GM21529 (cell line): Measurements from ENCODE around the gene CXXC4.

Experiments used
- ATAC-seq: cut with Tn5 transposase; IDR thresholded peaks from one replicate; pipeline ENCODE4 v1.9.1; 2021; ENCODE audit not compliant: unreplicated experiment

The CXXC4 gene

DNA sequence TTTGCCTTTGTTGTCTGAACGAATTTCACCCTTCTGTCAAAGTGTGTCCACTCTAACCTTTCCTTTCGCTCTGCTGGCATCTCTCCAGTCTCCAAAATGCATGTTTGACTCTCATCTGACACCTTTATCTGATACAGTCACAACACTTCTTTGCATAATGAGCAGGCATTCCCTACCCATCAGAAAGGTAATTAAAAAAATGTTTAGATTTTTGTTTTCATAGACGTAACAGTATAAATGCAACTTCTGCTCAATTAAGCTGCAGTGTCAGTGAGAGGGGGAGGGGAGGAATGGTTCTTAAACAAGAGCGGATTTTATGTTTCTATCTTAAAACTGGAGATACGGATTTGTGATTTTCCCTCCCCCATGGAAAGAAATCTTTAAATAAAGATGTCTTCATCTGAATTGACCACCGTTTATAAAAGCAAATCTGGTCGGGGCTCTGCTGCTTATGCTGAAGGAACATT lies 70.2 kb downstream of the CXXC4 start:
- no peak for ATAC-seq

DNA sequence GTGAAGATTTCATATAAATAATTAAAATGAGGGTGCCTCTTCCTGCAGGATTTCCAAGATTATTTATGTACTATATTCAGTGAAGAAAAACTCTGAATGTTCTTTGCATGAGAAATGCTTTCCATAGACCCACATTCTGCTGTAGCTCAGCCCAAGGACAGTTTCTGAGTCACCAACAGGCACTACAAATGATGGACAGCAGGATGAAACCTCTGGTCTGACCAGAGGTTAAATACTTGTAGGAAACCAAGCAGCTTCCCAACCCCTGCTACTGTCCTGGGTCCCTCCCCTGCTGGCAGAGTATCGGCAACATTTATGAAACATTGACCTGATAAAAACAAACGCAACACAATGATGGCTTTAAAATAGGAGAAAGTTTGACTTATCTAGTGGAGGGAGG lies 73.1 kb downstream of the CXXC4 start:
- ATAC-seq = no peak

DNA sequence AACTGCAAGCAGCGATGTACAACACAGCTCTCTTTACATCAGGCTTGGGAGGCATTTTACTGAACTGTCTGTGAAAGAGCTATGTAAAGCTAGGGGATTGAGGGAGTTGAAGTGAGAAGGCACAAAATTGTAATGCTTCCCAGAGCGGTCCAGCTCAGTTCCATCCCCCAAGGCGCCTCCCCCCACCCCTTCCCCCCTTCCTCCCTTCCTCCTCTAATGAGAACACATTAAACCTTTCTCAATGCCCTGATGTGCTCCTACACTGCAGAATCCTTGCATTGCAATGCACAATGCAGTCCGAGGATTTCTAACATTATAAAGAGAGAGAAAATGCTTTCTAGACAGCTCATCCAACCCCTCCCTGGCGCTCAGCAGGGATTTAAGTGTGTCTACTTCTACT lies 73.9 kb downstream of the CXXC4 start:
- no peak for ATAC-seq
